Activated CD4-positive, alpha-beta T cell treated with anti-CD3 and anti-CD28 coated beads, Interleukin-2, amount 50 U/mL, for 48 hours (primary cell): ENCODE results near the gene TCHH.
"Not testable (repeated sequence)": the region's sequence is repeated elsewhere in the genome, so short reads cannot be mapped to it uniquely, and the experiment has no call there.

Source experiments
- DNase-seq, 2 experiments: peaks; one replicate each; pipeline ENCODE4 v3.0.0-alpha.2; 2020

Gene TCHH

DNA sequence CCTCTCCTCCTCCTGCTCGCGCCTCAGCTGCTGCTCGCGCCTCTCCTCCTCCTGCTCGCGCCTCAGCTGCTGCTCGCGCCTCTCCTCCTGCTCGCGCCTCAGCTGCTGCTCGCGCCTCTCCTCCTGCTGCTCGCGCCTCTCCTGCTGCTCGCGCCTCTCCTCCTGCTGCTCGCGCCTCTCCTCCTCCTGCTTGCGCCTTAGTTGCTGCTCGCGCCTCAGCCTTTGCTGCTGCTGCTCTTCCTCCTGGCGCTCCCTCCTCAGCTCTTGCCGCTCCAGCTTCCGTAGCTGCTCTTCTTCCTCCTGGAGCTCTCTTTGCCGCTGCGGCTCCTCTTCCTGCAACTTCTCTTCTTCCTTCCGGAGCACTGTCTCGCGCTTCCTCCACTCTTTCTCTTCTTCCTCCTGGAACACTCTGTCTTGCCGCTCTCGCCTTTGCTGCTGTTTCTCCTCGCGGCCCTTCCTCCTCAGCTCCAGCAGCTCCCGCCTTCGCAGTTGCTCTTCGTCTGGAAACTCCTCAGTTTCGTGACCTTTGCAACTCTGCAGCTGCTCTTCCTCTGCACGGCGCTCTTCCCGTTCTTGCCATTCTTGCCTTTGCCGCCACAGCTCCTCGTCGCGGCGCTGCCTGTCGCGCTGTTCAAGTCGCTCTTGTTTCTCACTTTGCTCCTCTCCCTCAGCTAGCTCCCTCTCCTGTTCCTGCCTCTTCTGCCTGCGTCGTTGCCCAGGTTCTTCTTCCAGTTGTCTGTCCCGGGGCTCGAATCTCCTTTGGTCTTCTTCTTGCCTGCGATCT is 3.0 kb downstream of the TCHH start:
- peak; percentile 15 to 21 for DNase-seq

DNA sequence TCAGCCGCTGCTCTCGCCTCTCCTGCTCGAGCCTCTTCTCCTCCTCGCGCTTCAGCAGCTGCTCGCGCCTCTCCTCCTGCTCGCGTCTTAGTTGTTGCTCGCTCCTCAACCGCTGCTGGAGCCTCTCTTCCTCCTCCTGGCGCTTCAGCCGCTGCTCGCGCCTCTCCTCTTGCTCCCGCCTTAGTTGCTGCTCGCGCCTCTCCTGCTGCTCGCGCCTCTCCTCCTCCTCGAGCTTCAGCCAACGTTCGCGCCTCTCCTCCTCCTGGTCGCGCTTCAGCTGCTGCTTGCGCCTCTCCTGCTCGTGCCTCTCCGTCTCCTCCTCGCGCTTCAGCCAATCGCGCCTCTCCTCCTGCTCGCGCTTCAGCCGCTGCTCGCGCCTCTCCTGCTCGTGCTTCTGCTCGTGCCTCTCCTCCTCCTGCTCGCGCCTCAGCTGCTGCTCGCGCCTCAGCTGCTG is 3.7 kb downstream of the TCHH start:
- DNase-seq = peak; percentile 40 to 41

DNA sequence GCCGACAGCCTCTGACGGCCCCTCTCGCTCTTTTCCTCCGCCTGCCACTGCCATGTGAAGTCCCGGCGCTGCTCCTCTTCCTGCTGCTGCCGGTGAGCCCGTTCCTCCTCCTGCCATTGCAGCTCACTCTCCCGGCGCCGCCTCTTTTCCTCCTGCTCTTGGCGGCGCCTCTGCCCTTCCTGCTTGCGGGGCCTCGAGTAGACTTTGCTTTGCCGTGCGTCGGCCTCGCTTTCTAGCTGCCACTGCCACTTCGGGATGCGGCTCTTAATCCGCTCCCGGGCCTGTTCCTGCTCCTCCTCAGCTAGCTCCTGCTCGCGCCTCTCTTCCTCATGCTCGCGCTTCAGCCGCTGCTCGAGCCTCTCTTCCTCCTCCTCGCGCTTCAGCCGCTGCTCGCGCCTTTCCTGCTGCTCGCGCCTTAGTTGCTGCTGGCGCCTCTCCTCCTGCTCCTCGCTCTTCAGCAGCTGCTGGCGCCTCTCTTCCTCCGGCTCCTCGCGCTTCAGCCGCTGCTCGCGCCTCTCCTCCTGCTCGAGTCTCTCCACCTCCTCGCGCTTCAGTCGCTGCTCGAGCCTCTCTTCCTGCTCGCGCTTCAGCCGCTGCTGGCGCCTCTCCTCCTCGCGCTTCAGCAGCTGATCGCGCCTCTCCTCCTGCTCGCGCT is 4.3 kb downstream of the TCHH start:
- DNase-seq = peak; percentile 45 to 48

DNA sequence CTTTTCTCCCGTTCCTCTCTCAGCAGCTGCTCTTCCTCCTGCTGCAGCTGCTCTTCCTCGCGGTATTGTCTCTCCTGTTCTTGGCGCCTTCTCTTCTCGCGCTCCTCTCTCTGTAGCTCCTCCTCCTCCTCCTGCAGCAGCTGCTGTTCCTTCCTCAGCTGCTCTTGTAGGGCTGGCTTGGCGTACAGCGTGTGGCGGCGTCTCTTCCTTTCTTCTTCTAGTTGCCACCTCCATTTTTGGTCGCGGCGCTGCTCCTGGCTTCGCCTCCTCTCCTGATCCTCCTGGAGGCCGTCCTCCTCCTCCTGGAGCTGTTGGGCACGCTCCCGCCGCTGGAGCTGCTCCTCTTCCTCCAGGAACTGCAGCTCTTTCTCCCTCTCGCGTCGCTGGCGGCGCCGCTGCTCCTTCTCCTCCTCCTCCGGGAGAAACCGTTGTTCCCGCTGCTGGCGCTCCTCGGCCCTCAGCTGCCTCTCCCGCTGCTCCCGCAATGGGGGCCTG is 4.8 kb downstream of the TCHH start:
- DNase-seq = peak; percentile 37 to 48

DNA sequence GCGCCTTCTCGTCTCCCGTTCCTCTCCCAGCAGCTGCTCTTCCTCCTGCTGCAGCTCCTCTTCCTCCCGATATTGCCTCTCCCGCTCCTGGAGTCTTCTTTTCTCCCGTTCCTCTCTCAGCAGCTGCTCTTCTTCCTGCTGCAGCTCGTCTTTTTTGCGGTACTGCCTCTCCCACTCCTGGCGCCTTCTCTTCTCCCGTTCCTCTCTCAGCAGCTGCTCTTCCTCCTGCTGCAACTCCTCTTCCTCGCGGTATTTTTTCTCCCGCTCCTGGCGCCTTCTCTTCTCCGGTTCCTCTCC is 5.3 kb downstream of the TCHH start:
- no peak for DNase-seq

DNA sequence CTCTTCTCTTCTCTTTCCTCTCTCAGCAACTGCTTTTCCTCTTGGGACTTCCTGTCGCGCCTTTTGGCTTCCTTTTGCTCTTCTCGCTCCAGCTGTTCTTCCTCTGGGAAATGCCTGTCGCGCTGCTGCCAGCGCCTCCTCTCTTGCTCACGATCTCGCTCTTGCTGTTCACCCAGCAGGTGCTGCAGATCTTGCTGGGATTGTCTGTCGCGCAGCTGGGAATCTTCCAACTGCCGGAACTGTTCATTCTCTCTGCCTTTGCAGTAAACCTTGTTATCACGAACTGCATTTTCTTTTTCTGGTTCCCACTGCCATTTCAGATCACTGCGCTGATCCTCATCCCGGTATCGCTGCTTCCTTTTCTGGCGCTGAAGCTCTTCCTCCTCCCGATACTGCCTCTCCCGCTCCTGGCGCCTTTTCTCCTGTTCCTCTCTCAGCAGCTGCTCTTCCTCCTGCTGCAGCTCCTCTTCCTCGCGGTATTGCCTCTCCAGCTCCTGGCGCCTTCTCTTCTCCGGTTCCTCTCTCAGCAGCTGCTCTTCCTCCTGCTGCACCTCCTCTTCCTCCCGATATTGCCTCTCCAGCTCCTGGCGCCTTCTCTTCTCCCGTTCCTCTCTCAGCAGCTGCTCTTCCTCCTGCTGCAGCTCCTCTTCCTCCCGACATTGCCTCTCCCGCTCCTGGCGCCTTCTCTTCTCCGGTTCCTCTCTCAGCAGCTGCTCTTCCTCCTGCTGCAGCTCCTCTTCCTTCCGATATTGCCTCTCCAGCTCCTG is 5.8 kb downstream of the TCHH start:
- peak in 1 of 2 experiments; percentile 6 for DNase-seq

DNA sequence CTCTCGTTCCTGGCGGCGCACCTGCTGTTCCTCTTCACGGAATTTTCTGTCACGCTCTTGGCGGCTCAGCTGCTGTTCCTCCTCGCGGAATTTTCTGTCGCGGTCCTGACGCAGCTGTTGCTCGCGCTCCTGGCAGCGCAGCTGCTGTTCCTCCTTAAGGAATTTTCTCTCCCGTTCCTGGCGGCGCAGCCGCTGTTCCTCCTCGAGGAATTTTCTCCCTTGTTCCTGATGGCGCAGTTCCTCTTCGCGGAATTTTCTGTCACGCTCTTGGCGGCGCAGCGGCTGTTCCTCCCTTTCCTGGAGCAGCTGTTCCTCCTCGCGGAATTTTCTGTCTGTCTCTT is 6.4 kb downstream of the TCHH start:
- no peak for DNase-seq

DNA sequence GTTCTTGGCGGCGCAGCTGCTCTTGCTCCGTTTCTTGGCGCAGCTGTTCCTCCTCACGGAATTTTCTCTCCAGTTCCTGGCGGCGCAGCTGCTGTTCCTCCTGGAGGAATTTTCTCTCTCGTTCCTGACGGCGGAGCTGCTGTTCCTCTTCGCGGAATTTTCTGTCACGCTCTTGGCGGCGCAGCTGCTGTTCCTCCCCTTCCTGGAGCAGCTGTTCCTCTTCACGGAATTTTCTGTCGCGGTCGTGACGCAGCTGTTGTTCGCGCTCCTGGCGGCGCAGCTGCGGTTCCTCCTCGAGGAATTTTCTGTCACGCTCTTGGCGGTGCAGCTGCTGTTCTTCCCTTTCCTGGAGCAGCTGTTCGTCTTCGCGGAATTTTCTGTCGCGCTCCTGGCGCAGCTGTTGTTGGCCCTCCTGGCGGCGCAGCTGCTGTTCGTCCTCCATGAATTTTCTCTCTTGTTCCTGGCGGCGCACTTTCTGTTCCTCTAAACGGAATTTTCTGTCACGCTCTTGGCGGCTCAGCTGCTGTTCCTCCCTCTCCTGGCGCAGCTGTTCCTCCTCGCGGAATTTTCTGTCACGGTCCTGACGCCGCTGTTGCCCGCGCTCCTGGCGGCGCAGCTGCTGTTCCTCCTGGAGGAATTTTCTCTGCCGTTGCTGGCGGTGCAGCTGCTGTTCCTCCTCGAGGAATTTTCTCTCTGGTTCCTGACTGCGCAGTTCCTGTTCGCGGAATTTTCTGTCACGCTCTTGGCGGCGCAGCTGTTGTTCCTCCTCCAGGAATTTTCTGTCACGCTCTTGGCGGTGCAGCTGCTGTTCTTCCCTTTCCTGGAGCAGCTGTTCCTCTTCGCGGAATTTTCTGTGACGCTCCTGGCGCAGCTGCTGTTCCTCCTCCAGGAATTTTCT is 7.0 kb downstream of the TCHH start:
- peak in 1 of 2 experiments; percentile 6 for DNase-seq

DNA sequence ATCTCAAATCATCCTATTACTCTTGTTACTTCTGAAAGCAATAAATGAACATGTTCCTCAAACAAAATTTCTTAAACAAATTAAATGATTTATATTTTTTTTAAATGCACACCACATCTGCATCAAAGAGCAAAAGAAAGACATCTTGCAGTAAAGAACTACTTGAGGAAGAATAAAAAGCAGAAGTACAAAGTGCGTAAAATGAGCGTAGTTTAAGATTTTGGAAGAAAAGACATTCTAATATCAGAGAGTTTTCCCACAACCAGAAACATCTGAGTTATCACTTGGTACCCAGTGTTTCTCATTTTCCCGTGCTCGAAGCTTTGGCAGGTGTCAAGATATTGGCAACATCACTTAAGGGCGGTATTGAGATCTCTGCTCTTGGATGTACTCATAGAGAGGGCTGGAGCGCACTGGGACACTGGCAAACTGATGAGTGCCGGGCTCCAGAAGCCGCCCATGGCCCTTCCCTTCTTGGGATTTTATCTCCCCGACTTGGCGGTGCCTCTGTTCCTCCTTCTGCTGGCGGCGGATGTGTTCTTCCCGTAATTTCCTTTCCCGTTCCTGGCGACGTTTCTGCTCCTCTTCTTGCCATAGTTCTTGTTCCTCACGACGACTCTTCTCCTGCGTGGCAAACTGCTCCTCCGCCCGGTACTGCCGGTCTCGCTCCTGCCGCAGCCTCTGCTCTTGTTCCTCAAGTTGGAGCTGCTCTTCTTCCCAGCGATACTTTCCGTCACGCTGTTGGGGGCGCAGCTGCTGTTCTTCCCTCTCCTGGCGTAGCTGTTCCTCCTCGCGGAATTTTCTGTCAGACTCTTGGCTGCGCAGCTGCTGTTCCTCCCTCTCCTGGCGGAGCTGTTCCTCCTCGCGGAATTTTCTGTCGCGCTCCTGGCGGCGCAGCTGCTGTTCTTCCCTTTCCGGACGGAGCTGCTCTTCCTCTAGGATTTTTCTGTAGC is 7.9 kb downstream of the TCHH start:
- DNase-seq = peak; percentile 1 to 3

DNA sequence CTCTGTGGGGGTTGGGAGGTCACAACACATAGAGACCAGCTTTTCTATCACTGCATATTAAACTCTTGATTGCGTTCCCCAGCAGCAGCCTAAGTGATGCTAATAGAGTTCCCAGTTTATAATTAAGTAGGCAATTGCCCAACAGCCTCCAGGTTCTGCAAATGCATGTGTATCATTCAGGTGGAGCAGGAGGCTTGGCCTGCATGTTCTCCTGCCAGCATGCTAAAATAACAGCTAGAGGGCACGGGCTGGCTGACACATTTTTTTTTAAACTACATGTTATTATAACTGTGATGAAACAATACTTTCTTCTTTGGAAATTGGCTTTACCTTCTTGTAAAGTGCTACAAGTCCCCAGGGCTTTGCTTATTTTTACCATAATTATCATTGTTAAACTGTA is 10.4 kb downstream of the TCHH start:
- no peak for DNase-seq

DNA sequence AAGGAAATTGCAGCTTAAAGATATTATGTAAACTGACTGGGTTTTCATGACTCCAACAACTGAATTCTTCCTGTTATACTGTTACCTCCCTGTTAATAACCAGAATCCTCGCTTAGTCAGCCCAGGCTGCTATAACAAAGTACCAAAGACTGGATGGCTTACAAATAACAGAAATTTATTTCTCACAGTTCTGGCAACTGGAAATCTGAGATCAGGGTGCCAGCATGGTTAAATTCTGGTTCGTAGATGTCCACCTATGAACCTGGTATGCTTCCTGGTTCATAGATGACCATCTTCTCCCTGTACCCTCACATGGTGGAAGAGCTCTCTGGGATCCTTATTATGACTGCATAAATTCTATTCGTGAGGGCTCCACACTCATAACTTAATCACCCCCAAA is 18.3 kb downstream of the TCHH start:
- DNase-seq = no peak

DNA sequence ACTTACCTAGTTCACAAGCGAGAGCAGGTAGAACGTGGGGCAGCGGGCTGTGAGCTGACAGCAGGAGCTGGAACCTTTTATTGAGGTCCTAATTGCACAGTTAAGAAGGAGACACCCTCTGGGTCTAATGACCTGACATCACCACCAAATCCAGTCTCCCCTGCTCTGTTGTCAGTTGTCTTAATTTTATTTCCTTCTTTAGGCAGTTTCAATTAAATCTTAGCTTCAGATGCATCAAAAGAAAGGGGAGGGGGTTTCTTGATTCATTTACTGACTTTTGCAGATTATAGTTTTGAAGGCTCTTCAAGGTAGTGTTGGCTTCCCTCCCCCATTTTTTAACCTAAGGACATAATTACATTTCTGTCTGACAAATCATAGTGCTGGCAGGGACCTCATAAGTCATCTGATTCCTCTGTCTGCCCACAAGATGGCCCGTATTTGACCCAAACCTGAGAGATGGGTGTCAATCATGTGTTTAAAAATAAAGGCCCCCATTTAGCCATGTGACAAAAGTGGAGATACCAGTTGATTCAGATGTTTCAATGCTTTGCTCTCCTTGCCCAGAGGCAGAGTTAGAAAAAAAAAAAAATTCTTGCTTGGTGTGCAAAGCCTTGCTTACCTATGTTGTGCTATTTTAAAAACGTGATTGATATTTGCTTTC is 26.1 kb downstream of the TCHH start, which contains the start of gene TCHHL1:
TSS of gene TCHHL1 (minus strand) at position 51 of the 661 bp plus-strand sequence. CDS start 921 bp downstream, outside the sequence.
- DNase-seq = no peak

DNA sequence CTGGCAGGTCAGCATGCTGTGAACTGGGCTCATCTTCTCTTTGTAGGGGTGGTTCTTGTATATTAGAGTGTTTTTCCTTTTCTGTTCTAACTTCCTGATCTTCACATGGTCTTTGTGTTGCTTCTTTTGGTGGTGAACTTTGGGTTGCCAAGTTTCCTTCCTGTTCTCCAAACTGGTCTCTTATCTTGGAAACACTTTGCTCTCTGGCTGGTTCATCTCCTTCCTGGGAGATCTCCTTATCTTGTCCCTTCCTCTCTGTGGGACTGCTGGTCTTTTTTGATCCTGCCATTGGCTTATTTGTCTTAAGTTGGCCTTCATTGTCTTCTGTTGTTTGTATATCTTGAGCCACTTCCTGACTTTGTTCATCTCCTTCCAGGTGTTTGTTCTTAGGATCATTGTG is 28.5 kb downstream of the TCHH start:
- no peak for DNase-seq

DNA sequence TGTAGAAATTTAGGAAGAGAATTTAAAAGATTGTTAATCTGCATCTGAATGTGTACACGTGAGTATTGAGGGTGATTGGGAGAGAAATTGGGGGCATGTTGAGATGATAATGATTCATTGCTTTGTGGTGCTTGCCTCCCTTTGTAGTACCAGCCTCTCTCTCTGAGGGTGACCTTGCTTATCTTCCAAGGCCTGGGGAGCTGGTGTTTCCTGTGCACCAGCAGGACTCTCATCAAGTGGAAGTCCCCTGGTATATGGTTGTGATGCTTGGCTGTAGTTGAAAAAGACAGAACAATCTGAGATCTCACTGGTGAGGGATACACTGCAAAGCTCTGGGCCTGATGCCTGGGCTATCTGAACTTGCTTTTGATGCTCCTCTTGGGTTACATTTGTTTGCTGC is 30.4 kb downstream of the TCHH start:
- DNase-seq = no peak

DNA sequence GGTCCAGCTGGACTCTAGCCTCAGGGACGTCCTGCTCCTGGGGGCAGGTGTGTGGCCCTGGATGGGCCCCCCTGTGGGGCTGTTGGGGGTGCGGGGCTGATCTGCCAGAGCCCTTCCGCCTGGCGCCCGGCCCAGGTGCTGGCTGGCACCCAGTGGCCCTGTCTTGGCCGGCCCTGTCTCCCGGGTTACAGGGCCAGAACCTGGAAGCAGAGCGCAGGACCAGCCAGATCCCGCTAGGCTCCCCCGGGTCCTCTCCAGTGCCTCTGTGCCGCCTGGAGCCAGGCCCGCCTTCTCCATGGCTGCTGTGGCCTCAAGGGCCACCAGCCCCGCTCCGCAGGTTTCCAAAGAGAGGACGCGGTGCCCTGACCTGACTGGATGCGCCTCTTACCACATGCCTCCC is 34.2 kb downstream of the TCHH start:
- not testable (repeated sequence) for DNase-seq

DNA sequence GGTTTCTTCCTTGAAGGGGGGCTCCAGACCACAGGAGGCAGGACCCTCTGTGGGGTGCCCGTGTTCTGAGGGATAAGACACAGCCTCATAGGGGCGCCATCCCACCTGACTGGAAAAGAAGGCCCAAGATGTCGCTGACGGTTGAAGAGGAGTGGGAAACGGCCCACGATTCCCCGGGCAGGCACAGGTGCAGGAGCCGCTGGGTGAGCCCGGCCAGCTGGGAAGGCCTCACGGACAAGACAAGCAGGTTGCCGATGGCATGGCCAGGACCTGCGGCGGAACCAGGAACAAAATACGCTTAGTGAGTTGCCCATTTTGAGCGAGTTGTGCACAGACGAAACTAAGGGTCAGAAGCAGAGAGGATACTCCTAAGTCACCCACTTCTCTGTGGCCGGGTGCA is 34.8 kb downstream of the TCHH start:
- DNase-seq = not testable (repeated sequence)

DNA sequence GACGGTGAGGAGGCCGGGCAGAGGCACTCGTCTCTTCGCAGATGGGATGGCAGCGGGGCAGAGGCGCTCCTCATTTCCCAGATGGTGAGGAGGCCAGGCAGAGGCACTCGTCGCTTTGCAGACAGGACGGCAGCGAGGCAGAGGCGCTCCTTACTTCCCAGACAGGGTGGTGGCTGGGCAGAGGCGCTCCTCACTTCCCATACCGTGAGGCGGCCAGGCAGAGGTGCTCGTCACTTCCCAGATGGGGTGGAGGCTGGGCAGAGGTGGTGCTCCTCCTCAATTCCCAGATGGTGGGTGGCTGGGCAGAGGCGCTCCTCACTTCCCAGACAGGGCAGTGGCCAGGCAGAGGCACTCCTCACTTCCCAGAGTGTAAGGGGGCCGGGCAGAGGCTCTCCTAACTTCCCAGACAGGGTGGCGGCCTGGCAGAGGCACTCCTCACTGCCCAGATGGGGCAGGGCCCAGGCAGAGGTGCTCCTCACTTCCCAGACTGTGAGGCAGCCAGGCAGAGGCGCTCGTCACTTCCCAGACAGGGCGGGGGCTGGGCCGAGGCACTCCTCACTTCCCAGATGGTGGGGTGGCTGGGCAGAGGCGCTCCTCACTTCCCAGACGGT is 36.3 kb downstream of the TCHH start:
- DNase-seq = no peak

DNA sequence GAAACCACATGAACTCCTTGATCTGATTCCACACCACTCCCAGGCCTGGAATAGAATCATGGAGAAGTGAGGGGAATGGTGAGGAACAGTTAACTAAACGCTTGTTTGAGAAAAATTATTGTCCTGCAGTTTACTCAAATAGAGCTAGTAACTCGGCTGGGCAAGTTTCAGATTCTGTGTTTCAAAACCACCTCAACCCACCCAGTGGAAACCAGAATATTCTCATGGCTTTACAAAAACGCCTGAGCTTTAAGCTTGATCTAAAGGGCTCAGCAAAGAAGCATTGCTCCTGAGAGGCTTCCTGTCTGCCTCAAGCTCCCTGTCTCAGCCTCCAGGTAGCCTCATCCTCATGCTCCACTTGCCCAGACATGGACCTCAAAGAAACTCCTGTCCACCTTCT is 42.9 kb downstream of the TCHH start:
- DNase-seq = no peak

DNA sequence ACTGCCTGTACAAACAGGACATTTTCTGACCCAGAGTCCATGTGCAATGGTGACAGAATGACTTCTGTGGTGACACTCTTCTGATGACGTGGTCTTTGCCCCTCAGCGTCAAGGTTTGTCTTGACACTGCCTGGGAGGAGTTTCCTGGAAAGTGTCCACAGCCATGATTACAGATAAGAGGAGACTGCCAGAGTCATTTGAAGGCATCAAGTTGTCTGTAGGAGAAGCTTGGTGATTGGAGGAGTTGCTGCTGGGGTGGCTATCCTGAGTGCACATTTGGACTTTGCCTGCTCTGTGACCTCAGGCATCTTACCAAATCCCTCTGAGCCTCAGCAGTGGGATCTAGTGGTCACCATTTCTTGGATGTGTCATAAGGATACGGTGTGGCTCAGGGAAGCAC is 44.1 kb downstream of the TCHH start:
- DNase-seq = no peak

DNA sequence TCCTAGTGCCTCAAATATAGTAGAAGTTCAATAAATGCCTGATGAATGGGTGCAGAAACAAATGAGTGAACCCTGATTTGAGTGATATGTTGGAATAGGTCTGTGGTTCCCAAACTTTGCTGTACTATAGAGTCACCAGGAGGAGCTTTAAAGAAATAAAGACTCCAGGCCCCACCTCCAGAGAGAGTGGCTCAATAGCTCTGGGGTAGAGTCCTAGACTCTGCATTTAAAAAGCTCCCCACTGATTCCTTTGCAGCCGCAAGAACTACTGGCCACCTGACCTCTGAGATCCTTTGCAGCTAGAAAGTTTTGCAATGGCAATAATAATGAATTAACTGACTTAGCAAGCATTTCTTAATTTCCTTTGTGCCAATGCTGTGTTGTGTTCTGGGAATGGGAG is 47.3 kb downstream of the TCHH start:
- DNase-seq = no peak
